ENCODE results near the gene UTF1.

UTF1 gene

DNA sequence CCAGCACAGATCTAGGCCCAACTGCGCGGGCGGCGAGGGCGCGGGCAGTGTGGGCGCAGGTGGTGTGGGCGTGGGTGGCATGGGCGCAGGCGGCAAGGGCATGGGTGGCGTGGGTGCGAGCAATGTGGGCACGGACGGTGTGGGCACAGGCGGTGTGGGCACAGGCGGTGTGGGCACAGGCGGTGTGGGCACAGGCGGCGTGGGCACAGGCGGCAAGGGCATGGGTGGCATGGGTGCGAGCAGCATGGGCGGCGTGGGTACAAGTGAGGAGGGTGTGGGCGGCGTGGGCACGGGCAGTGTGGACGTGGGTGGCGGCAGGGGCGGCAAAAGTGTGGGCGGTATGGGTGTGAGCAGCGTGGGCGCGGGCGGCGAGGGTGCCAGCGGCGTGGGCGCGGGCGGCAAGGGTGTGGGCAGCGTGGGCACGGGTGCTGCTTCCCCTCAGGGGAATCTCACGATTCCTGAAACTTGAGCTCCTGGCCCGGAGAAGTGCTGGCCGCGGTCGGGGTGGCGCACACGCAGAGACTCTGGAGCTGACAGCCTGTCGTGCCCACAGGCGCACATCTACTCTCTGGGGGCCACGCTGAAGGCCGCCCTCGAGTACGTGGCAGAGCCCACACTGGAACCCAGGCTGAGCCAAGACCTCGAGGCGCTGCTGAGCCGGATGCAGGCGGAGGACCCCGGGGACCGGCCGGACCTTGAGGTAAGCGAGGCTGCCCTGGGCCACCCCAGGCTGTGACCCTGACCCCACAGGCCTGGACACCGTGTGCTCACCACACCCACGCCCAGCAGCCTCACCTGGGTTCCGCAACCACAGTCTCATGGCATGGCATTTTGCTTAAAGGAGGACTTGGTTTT is 47.0 kb upstream of the UTF1 start (continued):
- no peak for TF ChIP-seq YY1 (tag by site-specific recombination; IDR thresholded peaks at IDR 0.05)
- TF ChIP-seq ZNF37A (tag by site-specific recombination; IDR thresholded peaks at IDR 0.05) = no peak
- no peak for TF ChIP-seq ZNF354C (tag by site-specific recombination; IDR thresholded peaks at IDR 0.05; ENCODE audit: borderline replicate concordance, low read depth)
- TF ChIP-seq ZNF433 (tag by site-specific recombination; IDR thresholded peaks at IDR 0.05; ENCODE audit: low read depth) = no peak
- no peak for TF ChIP-seq ZNF146 (tag by site-specific recombination; IDR thresholded peaks at IDR 0.05)
- TF ChIP-seq ZBTB6 (tag by site-specific recombination; IDR thresholded peaks at IDR 0.05) = no peak
- TF ChIP-seq ZNF510 (tag by site-specific recombination; IDR thresholded peaks at IDR 0.05; ENCODE audit: insufficient replicate concordance) = no peak
- no peak for TF ChIP-seq ZBTB21 (tag by site-specific recombination; IDR thresholded peaks at IDR 0.05)
- TF ChIP-seq, protein P1, sequence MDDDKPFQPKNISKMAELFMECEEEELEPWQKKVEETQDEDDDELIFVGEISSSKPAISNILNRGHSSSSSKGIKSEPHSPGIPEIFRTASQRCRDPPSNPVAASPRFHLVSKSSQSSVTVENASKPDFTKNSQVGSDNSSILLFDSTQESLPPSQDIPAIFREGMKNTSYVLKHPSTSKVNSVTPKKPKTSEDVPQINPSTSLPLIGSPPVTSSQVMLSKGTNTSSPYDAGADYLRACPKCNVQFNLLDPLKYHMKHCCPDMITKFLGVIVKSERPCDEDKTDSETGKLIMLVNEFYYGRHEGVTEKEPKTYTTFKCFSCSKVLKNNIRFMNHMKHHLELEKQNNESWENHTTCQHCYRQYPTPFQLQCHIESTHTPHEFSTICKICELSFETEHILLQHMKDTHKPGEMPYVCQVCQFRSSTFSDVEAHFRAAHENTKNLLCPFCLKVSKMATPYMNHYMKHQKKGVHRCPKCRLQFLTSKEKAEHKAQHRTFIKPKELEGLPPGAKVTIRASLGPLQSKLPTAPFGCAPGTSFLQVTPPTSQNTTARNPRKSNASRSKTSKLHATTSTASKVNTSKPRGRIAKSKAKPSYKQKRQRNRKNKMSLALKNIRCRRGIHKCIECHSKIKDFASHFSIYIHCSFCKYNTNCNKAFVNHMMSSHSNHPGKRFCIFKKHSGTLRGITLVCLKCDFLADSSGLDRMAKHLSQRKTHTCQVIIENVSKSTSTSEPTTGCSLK (tag by site-specific recombination; IDR thresholded peaks at IDR 0.05) = no peak
- TF ChIP-seq ZNF843 (tag by site-specific recombination; IDR thresholded peaks at IDR 0.05) = no peak
- no peak for TF ChIP-seq REPIN1 (tag by site-specific recombination; IDR thresholded peaks at IDR 0.05; ENCODE audit: low read depth)
- no peak for TF ChIP-seq ZSCAN4 (tag by site-specific recombination; IDR thresholded peaks at IDR 0.05)
- TF ChIP-seq ZSCAN5A (tag by site-specific recombination; IDR thresholded peaks at IDR 0.05) = no peak

DNA sequence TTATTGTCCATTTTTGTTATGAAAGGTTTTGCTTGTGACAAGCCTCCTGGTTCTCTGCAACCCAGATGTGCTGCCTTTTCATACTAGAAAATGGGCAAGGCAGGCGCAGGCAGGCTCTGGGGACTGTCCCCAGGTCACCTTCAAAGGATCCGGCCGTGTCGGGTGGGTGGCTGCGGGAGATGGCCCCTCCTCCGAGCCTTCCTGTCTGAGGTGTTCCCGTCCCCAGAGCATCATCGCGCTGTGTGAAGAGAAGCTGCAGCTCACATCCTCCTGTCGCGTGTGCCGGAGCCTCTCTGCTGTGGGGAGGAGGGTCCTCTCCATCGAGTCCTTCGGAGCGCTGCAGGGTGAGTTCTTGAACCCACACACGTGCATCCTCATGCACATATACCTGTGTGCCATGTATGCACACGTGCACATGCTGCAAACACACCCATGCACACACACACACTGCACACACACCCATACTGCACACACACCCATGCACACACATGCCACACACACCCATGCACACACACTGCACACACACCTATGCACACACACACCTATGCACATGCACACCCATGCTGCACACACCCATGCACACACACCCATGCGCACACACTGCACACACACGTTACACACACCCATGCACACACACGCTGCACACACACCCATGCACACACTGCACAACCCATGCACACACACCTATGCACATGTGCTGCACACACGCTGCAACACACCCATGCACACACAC is 46.2 kb upstream of the UTF1 start:
- Histone ChIP-seq H3K9me3 (ENCODE audit: control insufficient read depth, insufficient read depth, low read depth, low read length) (no peaks in the 10 kb centered on the region), H3K36me3 (ENCODE audit: control insufficient read depth in 2 of 2, insufficient read depth in 1 of 2, low read length in 2 of 2) (peaks cover 0 to 9% of the 10 kb centered on the region in 2 experiments; a peak in 1 of 3 replicates), H3K4me1 (ENCODE audit: control insufficient read depth, insufficient read depth, low read length) (no peaks in the 10 kb centered on the region), H3K4me3 (ENCODE audit: low read depth, low read length) (no peak overlapping the region), H3K27ac (ENCODE audit: extremely low read depth, low read depth, low read length) (no peak overlapping the region)
- ChIA-PET CTCF (no interaction called here), POLR2A (no interaction called here)
- no peak for TF ChIP-seq ZNF654 (tag by site-specific recombination; IDR thresholded peaks at IDR 0.05; ENCODE audit: low read depth)
- TF ChIP-seq ZSCAN4 (tag by site-specific recombination; IDR thresholded peaks at IDR 0.05) = peak; percentile 100
